Mammary epithelial cell (primary cell): Measurements from ENCODE around the gene AFP.

ENCODE experiments used
- EZH2 ChIP-seq: IDR thresholded peaks from 2 replicates; pipeline ENCODE4 v1.6.1; 2012; ENCODE audit warnings: low read length, inconsistent platforms, borderline replicate concordance
- TF ChIP-seq, protein P1 (sequence below), 2 donors: IDR thresholded peaks in 1 of 2; conservative IDR thresholded peaks in 1 of 2; 2 replicates each; pipeline ENCODE4 v1.5.1; 2011 to 2012; ENCODE audit warnings: inconsistent platforms in 2 of 2, low read length in 2 of 2, mild to moderate bottlenecking in 2 of 2, control low read depth in 1 of 2, low read depth in 1 of 2; ENCODE audit not compliant: insufficient read depth in 1 of 2; ENCODE audit errors: extremely low read depth in 1 of 2

DNA sequence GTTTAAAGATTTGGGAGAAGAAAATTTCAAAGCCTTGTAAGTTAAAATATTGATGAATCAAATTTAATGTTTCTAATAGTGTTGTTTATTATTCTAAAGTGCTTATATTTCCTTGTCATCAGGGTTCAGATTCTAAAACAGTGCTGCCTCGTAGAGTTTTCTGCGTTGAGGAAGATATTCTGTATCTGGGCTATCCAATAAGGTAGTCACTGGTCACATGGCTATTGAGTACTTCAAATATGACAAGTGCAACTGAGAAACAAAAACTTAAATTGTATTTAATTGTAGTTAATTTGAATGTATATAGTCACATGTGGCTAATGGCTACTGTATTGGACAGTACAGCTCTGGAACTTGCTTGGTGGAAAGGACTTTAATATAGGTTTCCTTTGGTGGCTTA lies 30.9 kb upstream of the AFP start:
- TF ChIP-seq, protein P1, sequence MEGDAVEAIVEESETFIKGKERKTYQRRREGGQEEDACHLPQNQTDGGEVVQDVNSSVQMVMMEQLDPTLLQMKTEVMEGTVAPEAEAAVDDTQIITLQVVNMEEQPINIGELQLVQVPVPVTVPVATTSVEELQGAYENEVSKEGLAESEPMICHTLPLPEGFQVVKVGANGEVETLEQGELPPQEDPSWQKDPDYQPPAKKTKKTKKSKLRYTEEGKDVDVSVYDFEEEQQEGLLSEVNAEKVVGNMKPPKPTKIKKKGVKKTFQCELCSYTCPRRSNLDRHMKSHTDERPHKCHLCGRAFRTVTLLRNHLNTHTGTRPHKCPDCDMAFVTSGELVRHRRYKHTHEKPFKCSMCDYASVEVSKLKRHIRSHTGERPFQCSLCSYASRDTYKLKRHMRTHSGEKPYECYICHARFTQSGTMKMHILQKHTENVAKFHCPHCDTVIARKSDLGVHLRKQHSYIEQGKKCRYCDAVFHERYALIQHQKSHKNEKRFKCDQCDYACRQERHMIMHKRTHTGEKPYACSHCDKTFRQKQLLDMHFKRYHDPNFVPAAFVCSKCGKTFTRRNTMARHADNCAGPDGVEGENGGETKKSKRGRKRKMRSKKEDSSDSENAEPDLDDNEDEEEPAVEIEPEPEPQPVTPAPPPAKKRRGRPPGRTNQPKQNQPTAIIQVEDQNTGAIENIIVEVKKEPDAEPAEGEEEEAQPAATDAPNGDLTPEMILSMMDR (conservative IDR thresholded peaks at IDR 0.05 in 1 of 2, IDR thresholded peaks at IDR 0.05 in 1 of 2; ENCODE audit: extremely low read depth in 1 of 2, insufficient read depth in 1 of 2, low read depth in 1 of 2, low read length in 2 of 2): no peak
- TF ChIP-seq EZH2: no peak
